Chondrocyte (in vitro differentiated cells): ENCODE results near the gene DGUOK. TPM values are rescaled to one million over a fixed set of nuclear protein-coding genes. Genes with fewer than 3 reads are reported as not detected.

Experiments used
- DNase-seq: peaks from one replicate; pipeline ENCODE4 v3.0.0; 2021; ENCODE audit warnings: mixed read lengths, low spot score
- H3K27ac Mint-ChIP-seq: one replicate; pipeline ENCODE4 v1.8.0; 2021; ENCODE audit warnings: mild to moderate bottlenecking, moderate library complexity, mixed read lengths; ENCODE audit not compliant: unreplicated experiment
- H3K27me3 Mint-ChIP-seq: 2 replicates; pipeline ENCODE4 v1.8.0; 2021; ENCODE audit warnings: low read depth, mixed read lengths
- H3K36me3 Mint-ChIP-seq: 2 replicates; pipeline ENCODE4 v1.8.0; 2021; ENCODE audit warnings: low read depth, mixed read lengths
- H3K4me1 Mint-ChIP-seq: 2 replicates; pipeline ENCODE4 v1.8.0; 2021; ENCODE audit warnings: low read depth, mild to moderate bottlenecking, mixed read lengths
- H3K4me3 Mint-ChIP-seq: one replicate; pipeline ENCODE4 v1.8.0; 2021; ENCODE audit warnings: mild to moderate bottlenecking, moderate library complexity, mixed read lengths; ENCODE audit not compliant: unreplicated experiment
- H3K9me3 Mint-ChIP-seq: 2 replicates; pipeline ENCODE4 v1.8.0; 2021; ENCODE audit warnings: low read depth, mixed read lengths
- total RNA-seq: library from RNA; stranded (reverse); gene quantifications from 3 replicates; pipeline ENCODE4 v1.2.1, GENCODE V29; 2021
- TF ChIP-seq, protein P1 (sequence below): fragments of 200-600 bp; sonication (generic); IDR thresholded peaks from 2 replicates; pipeline ENCODE4 v1.5.0; 2021; ENCODE audit warnings: antibody characterized with exemption, mild to moderate bottlenecking, moderate library complexity

DGUOK gene
- total RNA-seq, 1 donor from 2014 or later: 60.8 TPM

DNA sequence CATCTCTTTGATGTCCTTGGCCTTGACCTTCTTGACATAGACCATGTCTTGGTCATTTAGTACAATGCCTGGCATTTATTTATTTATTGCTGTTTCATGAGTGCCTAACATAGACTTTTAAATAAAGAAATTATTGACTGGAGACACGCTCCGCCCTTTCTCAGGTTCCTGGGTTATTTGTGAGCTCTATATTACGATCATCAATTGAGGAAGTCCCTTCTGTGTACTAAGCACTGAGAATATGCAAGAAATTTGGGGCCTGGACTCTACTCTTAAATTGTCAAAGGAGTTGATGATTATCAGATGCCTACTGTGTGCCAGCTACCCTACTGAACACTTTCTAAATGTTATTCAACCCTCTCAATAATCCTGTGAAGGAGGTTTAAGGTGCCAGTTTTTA, 38.4 kb downstream of the DGUOK start:
- TF ChIP-seq, protein P1, sequence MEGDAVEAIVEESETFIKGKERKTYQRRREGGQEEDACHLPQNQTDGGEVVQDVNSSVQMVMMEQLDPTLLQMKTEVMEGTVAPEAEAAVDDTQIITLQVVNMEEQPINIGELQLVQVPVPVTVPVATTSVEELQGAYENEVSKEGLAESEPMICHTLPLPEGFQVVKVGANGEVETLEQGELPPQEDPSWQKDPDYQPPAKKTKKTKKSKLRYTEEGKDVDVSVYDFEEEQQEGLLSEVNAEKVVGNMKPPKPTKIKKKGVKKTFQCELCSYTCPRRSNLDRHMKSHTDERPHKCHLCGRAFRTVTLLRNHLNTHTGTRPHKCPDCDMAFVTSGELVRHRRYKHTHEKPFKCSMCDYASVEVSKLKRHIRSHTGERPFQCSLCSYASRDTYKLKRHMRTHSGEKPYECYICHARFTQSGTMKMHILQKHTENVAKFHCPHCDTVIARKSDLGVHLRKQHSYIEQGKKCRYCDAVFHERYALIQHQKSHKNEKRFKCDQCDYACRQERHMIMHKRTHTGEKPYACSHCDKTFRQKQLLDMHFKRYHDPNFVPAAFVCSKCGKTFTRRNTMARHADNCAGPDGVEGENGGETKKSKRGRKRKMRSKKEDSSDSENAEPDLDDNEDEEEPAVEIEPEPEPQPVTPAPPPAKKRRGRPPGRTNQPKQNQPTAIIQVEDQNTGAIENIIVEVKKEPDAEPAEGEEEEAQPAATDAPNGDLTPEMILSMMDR: no peak
- H3K27ac Mint-ChIP-seq: no peak overlapping the region
- DNase-seq: no peak
- H3K9me3 Mint-ChIP-seq: peaks cover 11% of the 10 kb centered on the region
- no peaks in the 10 kb centered on the region for H3K4me1 Mint-ChIP-seq
- no peaks in the 10 kb centered on the region for H3K27me3 Mint-ChIP-seq
- peaks cover 8% of the 10 kb centered on the region for H3K36me3 Mint-ChIP-seq
- H3K4me3 Mint-ChIP-seq: no peak overlapping the region

DNA sequence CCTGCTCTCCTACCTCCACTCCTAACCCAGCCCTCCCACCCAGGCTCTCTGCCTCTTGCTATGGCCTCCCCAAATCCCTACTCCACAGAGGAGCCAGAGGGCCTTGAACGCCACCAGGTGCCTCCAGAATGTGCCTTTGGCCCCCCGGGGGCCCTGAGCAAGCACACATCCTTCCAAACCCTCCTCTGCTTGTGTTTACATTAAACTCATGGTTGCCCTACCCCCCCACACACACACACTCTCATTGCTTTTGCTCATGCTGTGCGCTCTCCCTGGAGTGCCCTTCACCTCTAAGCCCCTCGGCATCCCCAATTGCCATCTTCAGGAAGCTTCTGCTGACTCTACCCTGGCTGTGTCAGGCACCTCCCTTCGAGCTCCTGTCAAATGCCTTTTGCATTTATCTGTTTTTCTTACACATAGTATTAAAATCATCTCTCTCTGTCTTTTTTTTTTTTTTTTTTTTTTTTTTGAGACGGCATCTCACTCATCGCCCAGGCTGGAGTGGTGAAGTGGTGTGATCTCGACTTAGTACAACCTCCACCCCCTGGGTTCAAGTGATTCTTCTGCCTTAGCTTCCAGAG, 41.8 kb downstream of the DGUOK start:
- Mint-ChIP-seq H3K27ac (no peak overlapping the region), H3K4me3 (no peak overlapping the region), H3K36me3 (no peaks in the 10 kb centered on the region), H3K9me3 (no peaks in the 10 kb centered on the region), H3K4me1 (peaks cover 11% of the 10 kb centered on the region), H3K27me3 (peaks cover 3% of the 10 kb centered on the region)
- no peak for DNase-seq
- TF ChIP-seq, protein P1: no peak

DNA sequence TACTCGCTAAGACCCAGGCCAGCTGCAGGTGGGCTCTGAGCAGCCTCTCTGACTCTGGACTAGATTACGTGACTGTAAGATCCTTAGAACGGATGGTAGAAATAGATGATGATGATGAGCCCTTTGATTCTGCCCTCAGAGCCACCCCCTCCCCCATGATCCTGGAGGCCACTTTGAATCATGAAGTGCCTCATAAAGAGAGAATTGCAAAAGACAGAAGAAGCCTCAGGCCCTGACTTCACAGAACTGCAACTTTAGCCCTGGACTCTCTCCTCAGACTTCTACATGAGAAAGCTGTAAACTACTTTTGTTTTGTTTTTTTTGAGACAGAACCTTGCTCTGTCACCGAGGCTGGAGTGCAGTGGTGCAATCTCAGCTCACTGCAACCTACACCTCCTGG, 42.7 kb downstream of the DGUOK start:
- H3K27ac Mint-ChIP-seq: no peak overlapping the region
- no peak overlapping the region for H3K4me3 Mint-ChIP-seq

DNA sequence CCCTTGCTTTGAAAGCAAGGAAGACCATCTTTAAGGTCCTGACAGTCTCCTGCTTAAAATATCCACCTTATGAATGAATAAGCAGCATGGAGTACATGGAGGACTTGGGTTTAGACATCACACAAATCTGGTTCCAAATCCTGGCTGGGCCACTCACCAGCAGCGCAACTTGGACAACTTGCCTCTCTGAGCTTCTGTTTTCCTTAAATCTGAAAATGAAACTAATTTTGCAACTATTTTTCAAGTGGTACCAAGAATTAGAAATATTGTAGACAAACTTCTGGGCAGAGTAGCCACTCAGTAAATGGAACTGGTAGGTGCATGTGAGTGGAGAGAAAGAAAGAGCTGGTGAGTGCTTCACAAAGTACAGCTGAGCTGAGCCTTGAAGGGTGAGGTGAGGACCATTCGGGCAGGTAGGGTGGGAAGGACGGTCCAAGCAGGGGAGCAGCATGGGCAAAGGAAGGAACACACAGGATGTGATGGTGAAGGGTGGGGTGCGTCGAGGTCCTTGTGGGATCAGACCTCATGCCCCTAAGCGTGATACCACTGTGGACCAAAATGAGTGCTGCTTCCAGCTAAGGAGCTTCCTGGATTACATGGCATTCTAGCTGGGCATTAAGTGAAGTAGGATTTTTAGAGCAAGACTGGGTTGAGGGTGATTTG, 43.6 kb downstream of the DGUOK start:
- Mint-ChIP-seq H3K9me3 (no peaks in the 10 kb centered on the region), H3K4me1 (peaks cover 11% of the 10 kb centered on the region), H3K4me3 (no peak overlapping the region), H3K27me3 (peaks cover 3% of the 10 kb centered on the region), H3K36me3 (no peaks in the 10 kb centered on the region), H3K27ac (peak overlapping the region; percentile 32)
- no peak for DNase-seq
- TF ChIP-seq, protein P1: no peak

More for the DNA sequence above, 42.7 kb downstream of the DGUOK start:
- Mint-ChIP-seq H3K4me1 (peaks cover 11% of the 10 kb centered on the region), H3K27me3 (peaks cover 3% of the 10 kb centered on the region), H3K9me3 (no peaks in the 10 kb centered on the region), H3K36me3 (no peaks in the 10 kb centered on the region)
- TF ChIP-seq, protein P1: no peak
- no peak for DNase-seq

DNA sequence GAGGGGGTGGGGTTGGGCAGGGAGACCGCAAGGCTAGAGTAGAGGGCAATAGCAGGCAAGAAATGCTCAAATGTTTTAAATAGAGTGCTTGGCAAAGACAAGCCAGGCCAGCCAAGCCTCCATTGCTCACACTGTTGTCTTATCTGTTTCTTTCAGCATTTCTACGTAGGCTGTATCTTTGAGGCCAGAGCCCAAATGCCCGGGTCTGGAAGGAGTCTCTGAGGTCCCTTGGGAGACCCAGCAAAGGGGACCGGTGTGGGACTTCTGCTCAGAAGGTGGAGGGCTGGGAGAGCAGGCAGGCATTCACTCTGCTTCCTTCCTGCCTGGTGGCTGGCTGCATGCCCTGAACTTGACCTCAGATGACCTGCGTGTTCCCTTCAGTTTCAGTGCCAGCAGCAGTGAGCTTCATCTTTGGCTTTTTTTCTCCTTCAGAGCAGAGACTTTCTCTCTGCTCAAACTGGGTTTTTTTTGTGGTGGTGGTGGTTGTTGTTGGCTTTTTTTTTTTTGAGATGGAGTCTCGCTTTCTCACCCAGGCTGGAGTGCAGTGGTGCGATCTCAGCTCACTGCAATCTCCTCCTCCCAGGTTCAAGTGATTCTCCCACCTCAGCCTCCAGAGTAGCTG, 44.3 kb downstream of the DGUOK start:
- Mint-ChIP-seq H3K27ac (no peak overlapping the region), H3K9me3 (no peaks in the 10 kb centered on the region), H3K27me3 (peaks cover 3% of the 10 kb centered on the region), H3K36me3 (no peaks in the 10 kb centered on the region), H3K4me1 (peaks cover 11% of the 10 kb centered on the region), H3K4me3 (no peak overlapping the region)
- no peak for DNase-seq
- TF ChIP-seq, protein P1: no peak
